H1 (cell line): ENCODE data around the gene SEC16A. TPM values are rescaled to one million over a fixed set of nuclear protein-coding genes. Genes with fewer than 3 reads are reported as not detected.

Experiments used
- CTCF ChIA-PET: fragments of 300-600 bp; sonication (Branson Sonifier 250); formaldehyde crosslinking; loops from one replicate; lab custom pipeline; 2021; ENCODE audit not compliant: partially characterized antibody; lab: Charles Lee
- POLR2A ChIA-PET: fragments of 300-600 bp; sonication (Branson Sonifier 250); formaldehyde crosslinking; loops from one replicate; lab custom pipeline; 2021; ENCODE audit warnings: inconsistent platforms; ENCODE audit not compliant: partially characterized antibody; lab: Charles Lee
- DNase-seq, 2 experiments: peaks; one replicate each; pipeline versions ENCODE4 v3.0.0 to v3.0.0-alpha.2; 2010 to 2022; ENCODE audit warnings: low spot score in 2 of 2, low read depth in 1 of 2, mixed read lengths in 1 of 2
- FAIRE-seq: peaks from 2 replicates; lab custom pipeline; 2011; peaks lifted over from hg19 to GRCh38; lab: Jason Lieb, UNC
- H2AFZ ChIP-seq: 2 replicates; pipeline ENCODE4 v1.8.1; 2012; ENCODE audit warnings: low read length, inconsistent platforms
- H2AK5ac ChIP-seq: 2 replicates; pipeline ENCODE4 v1.6.1; 2013; ENCODE audit warnings: low read depth, low read length
- H2BK120ac ChIP-seq: replicated peaks from 2 replicates; pipeline ENCODE3; 2013; ENCODE audit warnings: low read depth, low read length, inconsistent platforms
- H2BK12ac ChIP-seq: 2 replicates; pipeline ENCODE4 v1.6.1; 2013; ENCODE audit warnings: low read depth, low read length
- H2BK15ac ChIP-seq: 2 replicates; pipeline ENCODE4 v1.6.1; 2013; ENCODE audit warnings: low read length
- H2BK20ac ChIP-seq: 2 replicates; pipeline ENCODE4 v1.6.1; 2013; ENCODE audit warnings: low read length
- H2BK5ac ChIP-seq: 2 replicates; pipeline ENCODE4 v1.6.1; 2013; ENCODE audit warnings: low read depth, low read length
- H3K14ac ChIP-seq: 2 replicates; pipeline ENCODE4 v1.6.1; 2013; ENCODE audit warnings: inconsistent platforms; ENCODE audit not compliant: insufficient read length
- H3K18ac ChIP-seq: 2 replicates; pipeline ENCODE4 v1.6.1; 2013; ENCODE audit warnings: low read length; ENCODE audit errors: extremely low read depth
- H3K23ac ChIP-seq: 2 replicates; pipeline ENCODE4 v1.6.1; 2013; ENCODE audit warnings: inconsistent platforms; ENCODE audit not compliant: insufficient read length
- H3K23me2 ChIP-seq: 2 replicates; pipeline ENCODE4 v1.6.1; 2013; ENCODE audit warnings: low read depth, low read length
- H3K27ac ChIP-seq: 2 replicates; pipeline ENCODE4 v1.6.1; 2011; ENCODE audit warnings: low read depth, low read length, inconsistent platforms
- H3K27me3 ChIP-seq, 4 experiments: replicated peaks in 1 of 4; 1 replicate in 1 of 4; 2 replicates in 3 of 4; pipeline versions ENCODE4 v1.6.1 to v1.8.1; 2011 to 2013; ENCODE audit warnings: low read length in 3 of 4, mild to moderate bottlenecking in 3 of 4, inconsistent platforms in 2 of 4, mixed read lengths in 2 of 4, moderate library complexity in 1 of 4; ENCODE audit not compliant: control insufficient read depth in 3 of 4, insufficient read depth in 3 of 4; ENCODE audit errors: extremely low read depth in 1 of 4
- H3K36me3 ChIP-seq, 4 experiments: 2 replicates each; pipeline versions ENCODE4 v1.6.1 to v1.8.1; 2011 to 2013; ENCODE audit warnings: mild to moderate bottlenecking in 4 of 4, low read length in 3 of 4, moderate library complexity in 2 of 4, control low read depth in 1 of 4, inconsistent platforms in 1 of 4; ENCODE audit not compliant: insufficient read depth in 4 of 4, control insufficient read depth in 2 of 4
- H3K4ac ChIP-seq: replicated peaks from 2 replicates; pipeline ENCODE3; 2013; ENCODE audit warnings: low read length, low read depth, mixed read lengths, inconsistent platforms; ENCODE audit not compliant: insufficient read length
- H3K4me1 ChIP-seq, 4 experiments: replicated peaks in 1 of 4; 1 replicate in 1 of 4; 2 replicates in 3 of 4; pipeline versions ENCODE4 v1.6.1 to v1.8.1; 2011 to 2013; ENCODE audit warnings: low read length in 3 of 4, inconsistent platforms in 2 of 4, mixed read lengths in 1 of 4; ENCODE audit not compliant: insufficient read depth in 4 of 4, control insufficient read depth in 3 of 4
- H3K4me2 ChIP-seq, 2 experiments: 2 replicates each; pipeline versions ENCODE4 v1.6.1 to v1.8.1; 2011 to 2013; ENCODE audit warnings: low read depth in 2 of 2, low read length in 2 of 2, control low read depth in 1 of 2, inconsistent platforms in 1 of 2, mild to moderate bottlenecking in 1 of 2; ENCODE audit not compliant: insufficient read depth in 1 of 2
- H3K4me3 ChIP-seq, 4 experiments: fragments of 200-600, 300-600 bp in 1 of 4; sonication (generic), shearing (Covaris generic), sonication (Bioruptor Twin) in 1 of 4; 2 replicates each; pipeline versions ENCODE4 v1.5.1 to v1.8.1; 2011 to 2016; ENCODE audit warnings: low read length in 4 of 4, low read depth in 3 of 4, control low read depth in 2 of 4, inconsistent platforms in 2 of 4, mild to moderate bottlenecking in 2 of 4, mixed read lengths in 1 of 4, moderate library complexity in 1 of 4; ENCODE audit not compliant: insufficient read depth in 2 of 4; ENCODE audit errors: extremely low read depth in 1 of 4
- H3K56ac ChIP-seq: replicated peaks from 2 replicates; pipeline ENCODE3; 2013; ENCODE audit warnings: low read depth, mild to moderate bottlenecking, mixed read lengths, low read length, inconsistent platforms; ENCODE audit not compliant: insufficient read length
- H3K79me1 ChIP-seq: 2 replicates; pipeline ENCODE4 v1.6.1; 2013; ENCODE audit warnings: low read depth, low read length, control low read depth
- H3K79me2 ChIP-seq, 2 experiments: 2 replicates each; pipeline versions ENCODE4 v1.6.1 to v1.8.1; 2012 to 2013; ENCODE audit warnings: low read length in 2 of 2, mild to moderate bottlenecking in 2 of 2, inconsistent platforms in 1 of 2; ENCODE audit not compliant: insufficient read depth in 2 of 2, control insufficient read depth in 1 of 2
- H3K9ac ChIP-seq, 4 experiments: replicated peaks in 1 of 4; 1 replicate in 1 of 4; 2 replicates in 3 of 4; pipeline versions ENCODE4 v1.6.1 to v1.8.1; 2011 to 2013; ENCODE audit warnings: low read depth in 3 of 4, low read length in 3 of 4, control low read depth in 2 of 4, mild to moderate bottlenecking in 2 of 4, moderate library complexity in 2 of 4, inconsistent platforms in 1 of 4; ENCODE audit errors: extremely low read depth in 1 of 4
- H3K9me3 ChIP-seq, 2 experiments: 2 replicates each; pipeline versions ENCODE4 v1.6.1 to v1.8.1; 2012 to 2013; ENCODE audit warnings: mild to moderate bottlenecking in 2 of 2, moderate library complexity in 2 of 2, control low read depth in 1 of 2, inconsistent platforms in 1 of 2, low read depth in 1 of 2, low read length in 1 of 2, mixed read lengths in 1 of 2; ENCODE audit not compliant: insufficient read depth in 2 of 2
- H4K20me1 ChIP-seq, 2 experiments: replicated peaks in 1 of 2; 2 replicates each; pipeline versions ENCODE3 to v1.8.1; 2011 to 2013; ENCODE audit warnings: inconsistent platforms in 2 of 2, low read length in 2 of 2, mild to moderate bottlenecking in 1 of 2; ENCODE audit not compliant: insufficient read depth in 2 of 2, control insufficient read depth in 1 of 2
- H4K5ac ChIP-seq: 2 replicates; pipeline ENCODE4 v1.6.1; 2013; ENCODE audit warnings: low read length, low read depth, mixed read lengths, inconsistent platforms; ENCODE audit not compliant: insufficient read length
- H4K8ac ChIP-seq: 2 replicates; pipeline ENCODE4 v1.8.0; 2013; ENCODE audit warnings: mild to moderate bottlenecking, moderate library complexity, low read length, inconsistent platforms; ENCODE audit not compliant: insufficient read depth; ENCODE audit errors: extremely low read depth
- H4K91ac ChIP-seq: replicated peaks from 2 replicates; pipeline ENCODE3; 2013; ENCODE audit warnings: low read length, mixed read lengths, inconsistent platforms; ENCODE audit not compliant: insufficient read length
- SP1 ChIP-seq: IDR thresholded peaks from 2 replicates; pipeline ENCODE4 v1.6.1; 2011; ENCODE audit warnings: low read depth, low read length
- WGBS, 2 experiments: shearing (Covaris generic) in 1 of 2; methylation state at CpG; one replicate each; pipeline versions ENCODE4 v1.1.6 to v1.1.7; 2013 to 2015; ENCODE audit warnings: low lambda C conversion rate in 2 of 2, mixed read lengths in 2 of 2, inconsistent platforms in 1 of 2, low coverage in 1 of 2, missing lambda C conversion rate in 1 of 2; ENCODE audit not compliant: insufficient replicate concordance in 2 of 2, insufficient coverage in 1 of 2, insufficient read length in 1 of 2; ENCODE audit errors: extremely low coverage in 1 of 2, missing lambda C conversion rate in 1 of 2; 5-methylcytosine and 5-hydroxymethylcytosine counted together
- polyA plus RNA-seq, 7 experiments: library from polyadenylated mRNA; depleted of rRNA in 3 of 7; stranded (reverse) in 5 of 7; unstranded in 2 of 7; fragments of >200 nt in 5 of 7; fragments of 200-250 nt in 2 of 7; gene quantifications; 1 replicate in 5 of 7; 2 replicates in 1 of 7; 4 replicates in 1 of 7; pipeline versions ENCODE4 v1.2.1 to v1.2.3, GENCODE V29; 2011 to 2013; ENCODE audit warnings: missing spikeins in 2 of 7, mixed read lengths in 2 of 7
- total RNA-seq: library from RNA; stranded (reverse); fragmentation: NEBNext Ultra II Directional; extraction: Animal tissue kit (Norgen Biotek cat#: 25700); gene quantifications from 2 replicates; pipeline ENCODE4 v1.2.1, GENCODE V29; 2021

SEC16A gene
- total and polyA plus RNA-seq, 2 of the 8 experiments (the other 6 are each of a cell fraction or from before 2014, with no cell fraction given), result 21.6 to 49.0 TPM

DNA sequence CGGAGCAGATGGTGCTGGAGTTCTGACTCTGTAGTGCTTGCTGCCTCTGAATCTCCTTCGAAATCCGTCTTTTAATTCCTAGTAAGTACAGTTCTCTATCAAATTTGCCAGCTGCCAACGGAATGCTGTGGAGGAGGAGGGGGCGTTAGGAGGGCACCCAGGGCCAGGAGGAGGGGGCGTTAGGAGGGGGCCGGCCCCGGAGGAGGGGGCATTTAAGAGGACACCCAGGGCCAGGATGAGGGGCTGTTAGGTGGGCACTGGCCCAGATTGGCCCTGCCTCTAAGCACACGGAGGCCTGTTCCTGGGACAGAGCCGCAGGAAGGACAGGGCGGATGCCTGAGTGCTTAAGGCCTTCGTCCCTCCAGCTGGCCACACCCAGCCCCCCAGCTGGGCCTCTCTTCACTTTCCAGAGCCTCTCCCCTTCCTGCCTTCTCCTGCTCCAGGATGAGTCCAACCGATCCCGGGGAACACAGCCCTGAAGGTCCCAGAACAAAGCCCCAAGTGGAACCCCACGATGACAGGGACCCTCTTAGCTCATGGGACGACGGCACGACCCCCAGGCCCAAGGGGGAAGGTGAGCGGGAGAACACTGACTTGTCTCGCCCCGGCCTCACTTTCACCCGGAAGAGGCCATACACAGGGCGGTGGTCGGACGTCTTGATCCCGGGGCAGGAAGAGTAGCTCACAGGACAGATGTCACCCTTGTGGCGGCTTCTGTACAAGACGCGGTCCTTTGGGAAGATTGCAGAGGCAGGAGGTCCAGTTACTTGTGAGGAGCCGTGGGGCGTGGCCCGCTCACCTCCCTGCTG is 53.0 kb downstream of the SEC16A start:
- POLR2A ChIA-PET, result interaction anchor here (1.0 to 2.1 kb wide), 7 partner anchors 9 to 55 kb away, joined by 3 to 10 read pairs (median 3); no protein-coding TSS in a partner anchor
- no peak overlapping the region for H3K18ac ChIP-seq
- WGBS, 2 experiments, result 90% methylated on average over 23 of the region's 32 CpGs; no CpG with 5 or more reads in 1 of the 2 experiments
- H2AFZ ChIP-seq, result no peak overlapping the region
- CTCF ChIA-PET, result interaction anchor here (0.6 to 2.0 kb wide), 6 partner anchors 10 to 854 kb away, joined by 3 to 6 read pairs (median 3); partner anchors contain the start of gene INPP5E
- H4K20me1 ChIP-seq, result peaks cover 2 to 6% of the 10 kb centered on the region in 2 experiments
- H2AK5ac ChIP-seq, result no peak overlapping the region
- H3K27me3 ChIP-seq, result no peaks in the 10 kb centered on the region
- H4K91ac ChIP-seq, result no peak overlapping the region
- H4K5ac ChIP-seq, result no peak overlapping the region
- no peak overlapping the region for H2BK20ac ChIP-seq
- no peak for DNase-seq
- H3K4me1 ChIP-seq, result no peaks in the 10 kb centered on the region
- H3K4me2 ChIP-seq, result no peak overlapping the region
- H3K9ac ChIP-seq, result no peak overlapping the region
- no peak overlapping the region for H3K14ac ChIP-seq
- FAIRE-seq, result no peak
- H2BK5ac ChIP-seq, result no peak overlapping the region
- no peak for TF ChIP-seq SP1
- TF ChIP-seq, all 59 proteins: peak for 0
- Histone ChIP-seq H2BK120ac (no peak overlapping the region), H3K36me3 (peaks cover 0 to 14% (median 2%) of the 10 kb centered on the region in 4 experiments; a peak in 2 of 8 replicates), H3K79me1 (peaks cover under 1% of the 10 kb centered on the region; the same call in 1 of the 2 replicates), H3K27ac (no peak overlapping the region), H3K9me3 (no peaks in the 10 kb centered on the region), H3K23ac (no peak overlapping the region), H3K56ac (no peak overlapping the region), H3K79me2 (no peaks in the 10 kb centered on the region), H2BK15ac (no peak overlapping the region), H2BK12ac (no peak overlapping the region), H4K8ac (peak overlapping the region; percentile 25; the same call in 1 of the 2 replicates), H3K23me2 (no peaks in the 10 kb centered on the region), H3K4me3 (no peak overlapping the region), H3K4ac (no peak overlapping the region)
